Stimulated activated CD4-positive, alpha-beta T cell treated with anti-CD3 and anti-CD28 coated beads, Interleukin-2, amount 100 ng/mL, for 24 hours (primary cell): ENCODE results near the gene KIF16B.

ENCODE experiments used
- DNase-seq, 2 donors: peaks; one replicate each; pipeline ENCODE4 v3.0.0-alpha.2; 2020

Gene KIF16B

GRCh38 chr20:16424780-16425179 lies 148.5 kb downstream of the KIF16B start:
- DNase-seq: no peak

DNA sequence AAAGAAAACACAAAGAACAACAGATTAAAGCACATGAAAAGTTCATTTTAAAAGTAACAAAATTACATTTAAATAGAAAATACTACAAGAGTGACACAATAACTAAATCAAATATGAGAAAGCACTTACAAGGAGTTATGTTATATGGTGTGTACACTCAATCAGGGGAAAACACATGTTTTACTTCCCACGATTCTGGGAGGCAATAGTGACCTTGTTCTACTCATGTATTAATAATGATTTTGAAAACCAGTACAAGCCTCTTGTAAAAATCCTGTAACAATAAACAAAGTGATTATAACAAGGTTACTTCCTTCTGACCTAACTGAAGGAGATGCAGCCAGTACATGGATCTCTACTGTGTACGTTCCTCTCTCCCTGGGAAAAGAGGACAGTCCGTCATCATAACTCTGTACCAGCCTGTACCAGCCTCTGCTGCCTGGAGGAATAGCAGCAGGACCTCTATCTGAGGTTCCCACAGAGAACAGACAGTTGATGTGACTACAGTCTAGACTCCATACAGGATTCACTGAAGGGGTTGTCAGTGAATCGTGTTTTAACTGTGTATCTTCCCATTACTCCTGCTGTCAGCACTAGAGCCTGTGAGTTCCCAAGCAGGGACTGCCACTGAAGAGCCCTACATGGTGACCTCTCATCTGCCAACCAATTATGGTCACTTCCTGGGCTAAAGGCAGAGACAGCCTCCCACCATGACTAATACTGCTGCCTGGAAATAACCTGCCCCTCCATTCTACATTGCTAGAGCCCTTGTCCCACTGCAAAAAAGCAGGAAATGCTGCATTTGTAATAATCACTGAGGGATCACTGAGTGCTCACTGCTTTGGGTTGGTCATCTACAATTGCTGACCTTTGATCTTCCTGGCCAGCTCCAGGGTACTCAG lies 149.7 kb downstream of the KIF16B start:
- DNase-seq: no peak

GRCh38 chr20:16419138-16419715 lies 154.0 kb downstream of the KIF16B start:
- DNase-seq: no peak

- DNase-seq: no peak
Measured at GRCh38 chr20:16418616-16419015, 154.6 kb downstream of the KIF16B start.

DNA sequence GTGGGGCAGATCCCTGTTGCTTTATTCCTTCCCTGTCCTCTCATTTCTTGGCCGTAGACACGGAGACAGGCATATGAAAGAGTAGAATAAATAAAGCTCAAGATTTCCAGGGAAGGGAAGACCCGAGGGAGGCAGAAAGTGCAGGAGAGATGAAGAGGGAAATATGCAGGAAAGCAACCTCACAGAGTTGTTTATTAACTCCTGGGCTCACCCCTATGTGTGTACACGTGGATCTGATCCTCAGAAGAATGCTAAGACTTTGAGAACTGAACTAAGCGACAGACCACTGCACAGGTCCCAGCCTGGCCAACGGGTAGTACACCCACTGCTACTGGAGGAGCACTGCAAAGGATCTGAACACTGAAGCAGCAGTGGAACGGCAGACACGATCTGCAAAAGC lies 156.2 kb downstream of the KIF16B start:
- no peak for DNase-seq

- DNase-seq: no peak
Measured at GRCh38 chr20:16415071-16416053, 157.9 kb downstream of the KIF16B start.

- DNase-seq: no peak
Measured at GRCh38 chr20:16412906-16413305, 160.3 kb downstream of the KIF16B start.

- DNase-seq: no peak
Measured at GRCh38 chr20:16411361-16411760, 161.9 kb downstream of the KIF16B start.

DNA sequence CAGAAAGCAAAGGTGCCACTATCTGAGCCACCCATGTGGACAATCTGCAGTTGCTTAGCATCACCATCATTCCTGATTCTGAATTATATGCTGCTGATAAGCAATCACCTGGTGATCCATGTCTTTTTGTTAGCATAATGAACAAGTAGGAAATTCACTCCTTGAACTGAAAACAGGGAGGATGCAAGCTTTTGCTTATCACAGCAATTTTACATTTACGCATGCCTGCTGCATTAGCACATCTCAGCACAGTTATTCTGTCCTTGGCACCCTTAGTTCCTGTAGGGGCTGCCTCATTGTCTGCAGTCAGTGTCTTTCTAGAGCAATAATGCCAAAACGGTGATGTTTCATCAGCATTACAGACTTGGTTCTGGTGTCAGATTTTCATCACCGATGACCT lies 162.6 kb downstream of the KIF16B start:
- DNase-seq: no peak

DNA sequence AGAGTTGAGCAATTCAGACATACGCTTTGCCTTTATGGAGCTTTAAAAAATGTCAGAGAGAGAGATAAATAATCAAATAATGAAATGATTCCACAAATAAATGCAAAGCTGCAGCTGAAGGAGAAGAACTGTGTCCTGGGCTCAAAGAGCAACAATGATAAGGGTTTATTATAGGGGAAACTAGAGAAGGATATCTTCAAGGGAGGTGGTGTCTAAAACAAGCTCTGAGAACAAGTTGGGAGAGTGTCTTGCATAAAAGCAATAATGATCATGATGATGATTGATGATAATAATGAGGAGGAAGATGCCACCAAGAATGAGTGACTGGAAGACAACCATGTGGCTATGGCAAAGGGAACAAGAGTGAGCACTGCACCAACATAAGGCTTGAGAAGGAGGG lies 164.3 kb downstream of the KIF16B start:
- DNase-seq: no peak

GRCh38 chr20:16407251-16408067 lies 165.8 kb downstream of the KIF16B start:
- no peak for DNase-seq

DNA sequence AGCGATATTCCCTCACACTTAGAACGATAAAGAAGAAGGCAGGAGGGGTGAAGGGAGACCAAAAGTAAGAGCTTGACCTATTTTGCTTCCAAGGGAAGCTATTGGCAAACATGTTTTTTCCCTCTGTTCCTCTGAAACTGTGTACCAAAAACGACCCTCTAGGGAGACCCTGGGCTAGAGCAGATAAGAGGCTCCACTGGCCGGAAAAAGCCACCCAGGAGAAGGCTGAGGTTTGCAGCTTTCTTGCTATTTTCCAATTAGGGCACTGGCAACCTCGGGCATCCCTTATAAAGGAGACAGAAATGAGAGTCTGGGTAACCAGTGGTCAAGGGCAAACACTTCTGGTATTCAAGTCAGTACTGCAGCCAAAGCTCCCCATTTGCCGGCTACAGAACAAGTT lies 168.0 kb downstream of the KIF16B start:
- no peak for DNase-seq

DNA sequence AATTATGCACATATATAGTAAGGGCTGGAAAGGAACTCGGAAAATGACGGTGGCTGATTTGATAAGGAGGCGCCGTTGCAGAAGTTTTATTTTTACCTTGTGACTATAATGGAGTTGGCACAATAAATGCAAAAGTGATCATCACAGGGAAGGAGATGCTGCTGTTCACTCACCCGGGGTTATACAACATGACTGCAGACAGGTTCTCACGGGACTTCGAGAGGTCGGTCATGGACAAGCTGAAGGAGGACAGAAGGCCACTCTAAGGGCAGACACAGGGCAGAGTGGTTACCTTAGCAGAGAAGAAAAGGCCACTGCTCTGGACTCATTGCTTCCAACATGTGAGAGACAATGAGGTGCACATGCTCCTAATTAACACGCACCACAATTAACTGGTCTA lies 168.6 kb downstream of the KIF16B start:
- DNase-seq: no peak

DNA sequence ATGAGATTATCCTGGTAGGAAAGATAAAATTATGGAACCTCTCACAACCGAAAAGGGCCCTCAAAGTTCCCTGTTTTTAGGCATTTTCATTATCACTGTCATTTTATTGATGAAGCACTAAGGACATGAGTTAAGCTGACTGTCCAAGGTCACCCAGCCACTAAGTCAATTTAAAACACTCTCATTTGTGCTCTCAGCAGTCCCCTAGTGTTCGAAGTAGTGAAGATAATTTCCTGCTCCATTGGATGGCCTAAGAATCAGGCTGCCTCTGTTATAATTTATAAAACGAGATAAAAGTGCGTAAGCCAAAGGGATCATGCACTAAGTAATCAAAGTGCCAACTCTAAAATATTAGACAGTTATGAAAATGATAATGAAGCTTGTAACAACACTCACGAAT lies 169.1 kb downstream of the KIF16B start:
- no peak for DNase-seq

GRCh38 chr20:16400234-16400633 lies 173.0 kb downstream of the KIF16B start:
- no peak for DNase-seq

DNA sequence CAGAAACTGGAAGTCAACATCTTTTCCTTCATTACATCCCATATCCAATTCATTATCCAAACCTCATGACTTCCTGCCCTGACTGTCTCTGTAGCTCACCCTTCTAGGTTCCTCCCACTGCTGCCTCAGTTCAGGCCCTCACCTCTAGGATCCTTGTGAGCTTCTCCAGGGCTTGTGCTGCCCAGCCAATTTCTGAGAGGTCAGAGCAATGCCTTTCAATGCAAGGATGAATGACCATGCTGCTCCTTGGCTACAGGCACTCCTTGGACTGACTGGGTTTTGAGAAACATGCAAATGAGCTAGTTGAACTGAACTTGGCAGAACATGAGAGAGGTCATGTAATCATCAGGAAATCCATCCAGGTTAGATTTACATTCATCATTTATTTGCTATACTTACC lies 173.4 kb downstream of the KIF16B start:
- DNase-seq: no peak

- no peak for DNase-seq
Measured at GRCh38 chr20:16397086-16397485, 176.2 kb downstream of the KIF16B start.

- DNase-seq: no peak
Measured at GRCh38 chr20:16395366-16395765, 177.9 kb downstream of the KIF16B start.

- DNase-seq: no peak
Measured at GRCh38 chr20:16394784-16395183, 178.5 kb downstream of the KIF16B start.

DNA sequence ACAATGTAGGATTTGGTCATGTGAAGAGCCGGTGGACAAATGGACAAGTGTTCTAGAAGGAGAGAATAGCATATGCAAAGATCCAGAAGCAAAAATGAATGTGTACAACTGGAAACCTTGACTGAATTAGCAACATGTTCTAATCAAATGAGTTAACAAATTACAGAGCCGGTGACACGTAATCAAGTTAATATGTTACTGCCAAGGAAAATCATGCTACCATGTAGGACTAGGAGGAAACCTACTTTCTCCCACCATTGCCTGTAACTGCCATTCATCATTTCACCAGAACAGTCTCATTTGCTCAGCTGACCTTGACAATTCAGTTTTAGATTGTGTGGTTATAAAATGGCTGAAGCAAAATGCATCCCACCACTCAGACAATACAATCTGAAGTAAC lies 179.4 kb downstream of the KIF16B start:
- no peak for DNase-seq

GRCh38 chr20:16393297-16393696 lies 180.0 kb downstream of the KIF16B start:
- no peak for DNase-seq

DNA sequence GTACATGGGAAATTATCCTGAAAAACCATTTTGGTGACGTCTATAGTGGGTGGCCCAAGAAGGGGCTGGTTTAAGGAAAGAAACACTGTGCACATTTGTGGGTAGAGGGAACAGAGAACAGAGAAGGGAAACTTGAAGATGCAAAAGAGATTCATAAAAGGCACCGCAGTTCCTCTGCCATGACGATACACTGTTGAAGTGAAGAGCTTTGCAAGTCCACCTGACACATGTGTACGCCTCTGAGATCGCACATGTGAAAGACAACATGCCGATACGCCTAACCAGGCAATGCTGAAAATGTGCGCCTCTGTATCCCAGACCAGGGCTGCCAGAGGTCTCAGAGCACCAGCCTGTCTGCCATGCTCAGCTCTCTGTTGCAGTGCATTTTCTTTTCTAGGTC lies 180.9 kb downstream of the KIF16B start:
- no peak for DNase-seq
